OCI-LY3 (cell line): ENCODE data around the gene MIER2.

Source experiments
- CTCF ChIP-seq: fragments of 200-600, 300-600 bp; sonication (generic); IDR thresholded peaks from 2 replicates; pipeline ENCODE4 v1.5.1; 2014; ENCODE audit warnings: antibody characterized with exemption, low read length, low read depth
- EZH2phosphoT487 ChIP-seq: fragments of 200-600 bp; shearing (Covaris generic); IDR thresholded peaks from 2 replicates; pipeline ENCODE4 v1.6.1; 2018; ENCODE audit warnings: antibody characterized with exemption, mixed run types, low read depth

- no peak for TF ChIP-seq CTCF
- TF ChIP-seq EZH2phosphoT487: no peak
Observed at GRCh38 chr19:269241-269640, 75.4 kb downstream of the MIER2 start.
